Measurements from ENCODE around the gene OR2T6. TPM values are rescaled to one million over a fixed set of nuclear protein-coding genes. Genes with fewer than 3 reads are reported as not detected.
"Not testable (repeated sequence)": the region's sequence is repeated elsewhere in the genome, so short reads cannot be mapped to it uniquely, and the experiment has no call there.

OR2T6 gene
- total RNA-seq, 1 experiment from 2014 or later: not detected

DNA sequence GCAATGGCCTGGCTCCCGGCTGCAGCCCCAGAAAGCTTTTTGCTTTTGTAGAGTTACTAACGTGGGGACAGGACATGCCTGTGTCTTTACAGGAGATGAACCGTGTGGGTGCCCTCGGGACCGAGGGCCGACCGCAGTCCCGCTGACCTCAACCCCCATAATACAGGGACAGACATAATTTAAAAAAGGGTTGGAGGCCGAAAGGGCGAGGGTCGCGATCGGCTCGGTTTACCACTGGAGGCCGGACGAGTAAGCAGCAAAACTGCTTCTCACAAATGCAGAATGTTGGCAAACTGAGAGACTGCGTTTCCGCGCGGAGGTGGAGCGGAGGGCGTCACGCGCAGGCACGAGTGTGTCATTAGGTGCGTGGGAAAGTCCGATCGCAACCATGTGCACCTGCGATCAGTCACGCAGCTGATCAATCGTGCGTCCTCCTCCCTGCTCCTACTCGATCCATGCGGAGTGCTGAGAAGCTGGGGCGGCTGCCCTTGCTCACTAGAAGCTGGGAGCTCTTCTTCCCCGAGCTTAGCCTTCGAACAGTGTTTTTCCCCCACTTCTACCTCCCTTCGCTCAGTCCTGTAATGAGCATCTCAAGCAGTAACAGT is 58.4 kb downstream of the OR2T6 start:
- H3K36me3 ChIP-seq (ENCODE audit: insufficient read depth, low read length, poor library complexity, severe bottlenecking); H3K9me3 ChIP-seq (ENCODE audit: low read depth, low read length, poor library complexity, severe bottlenecking); H3K4me3 ChIP-seq (ENCODE audit: low read depth, low read length, poor library complexity, severe bottlenecking); H3K27me3 ChIP-seq (replicated peaks; ENCODE audit: insufficient read depth, low read depth, low read length, poor library complexity); H3K4me1 ChIP-seq (ENCODE audit: insufficient read depth, low read length, poor library complexity, severe bottlenecking); H3K27ac ChIP-seq (ENCODE audit: low read depth, low read length, poor library complexity, severe bottlenecking); BruUV-seq (replicated peaks); DNase-seq (ENCODE audit: low spot score); intact Hi-C loops (cut with micrococcal nuclease; ENCODE audit: unreplicated experiment); POLR2A ChIA-PET (ENCODE audit: low non-redundant PET); CTCF ChIA-PET: not testable (repeated sequence)

DNA sequence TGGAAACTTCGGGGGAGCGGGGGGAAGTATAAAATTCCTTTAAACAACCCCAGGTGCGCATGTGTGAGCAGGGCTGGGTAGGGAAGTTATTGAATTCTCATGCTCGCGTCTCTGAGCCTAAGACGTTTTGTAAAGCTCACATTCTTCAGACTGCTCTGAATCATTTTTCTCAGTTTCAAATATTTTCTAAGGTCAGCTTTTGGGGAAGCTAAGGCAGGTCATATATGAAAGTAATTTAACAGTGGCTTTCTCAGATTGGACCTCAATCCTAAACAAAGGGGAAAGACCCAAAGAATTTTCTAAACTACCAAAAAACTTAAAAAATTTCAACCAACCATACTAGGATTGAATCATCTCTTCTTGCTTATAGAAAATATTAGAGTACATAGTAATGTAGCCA is 59.4 kb downstream of the OR2T6 start:
- H3K36me3 ChIP-seq (ENCODE audit: insufficient read depth, low read length, poor library complexity, severe bottlenecking); H3K9me3 ChIP-seq (ENCODE audit: low read depth, low read length, poor library complexity, severe bottlenecking); H3K27me3 ChIP-seq (replicated peaks; ENCODE audit: insufficient read depth, low read depth, low read length, poor library complexity); BruUV-seq (replicated peaks); H3K4me3 ChIP-seq (ENCODE audit: low read depth, low read length, poor library complexity, severe bottlenecking); H3K4me1 ChIP-seq (ENCODE audit: insufficient read depth, low read length, poor library complexity, severe bottlenecking); CTCF ChIA-PET; POLR2A ChIA-PET (ENCODE audit: low non-redundant PET); DNase-seq (ENCODE audit: low spot score); intact Hi-C loops (cut with micrococcal nuclease; ENCODE audit: unreplicated experiment); H3K27ac ChIP-seq (ENCODE audit: low read depth, low read length, poor library complexity, severe bottlenecking): not testable (repeated sequence)

- H3K36me3 ChIP-seq (ENCODE audit: insufficient read depth, low read length, poor library complexity, severe bottlenecking); H3K4me3 ChIP-seq (ENCODE audit: low read depth, low read length, poor library complexity, severe bottlenecking); BruUV-seq (replicated peaks); H3K9me3 ChIP-seq (ENCODE audit: low read depth, low read length, poor library complexity, severe bottlenecking); intact Hi-C loops (cut with micrococcal nuclease; ENCODE audit: unreplicated experiment); CTCF ChIA-PET; DNase-seq (ENCODE audit: low spot score); H3K27ac ChIP-seq (ENCODE audit: low read depth, low read length, poor library complexity, severe bottlenecking); POLR2A ChIA-PET (ENCODE audit: low non-redundant PET); H3K4me1 ChIP-seq (ENCODE audit: insufficient read depth, low read length, poor library complexity, severe bottlenecking); H3K27me3 ChIP-seq (replicated peaks; ENCODE audit: insufficient read depth, low read depth, low read length, poor library complexity): not testable (repeated sequence)
Measured at GRCh38 chr1:248436303-248436702, 60.8 kb downstream of the OR2T6 start.

DNA sequence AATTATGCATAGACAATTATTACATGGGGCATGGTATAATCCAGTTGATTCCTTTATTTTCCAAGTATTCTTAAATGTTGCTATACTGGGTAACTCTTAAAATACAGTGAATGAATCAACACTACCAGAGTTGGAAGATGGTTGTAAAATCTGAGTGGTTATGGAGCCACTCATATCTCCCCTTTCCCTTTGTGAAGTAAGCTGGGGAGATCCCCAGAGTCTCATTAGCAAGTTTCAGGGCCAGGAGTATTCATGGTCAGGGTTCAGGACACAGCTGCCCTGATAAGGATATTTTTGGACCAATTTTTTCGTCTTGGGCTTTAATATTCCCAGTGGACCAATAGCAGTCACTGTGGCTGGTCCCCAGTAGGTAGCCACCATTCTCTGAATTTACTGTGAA is 63.1 kb downstream of the OR2T6 start:
- CTCF ChIA-PET; H3K27me3 ChIP-seq (replicated peaks; ENCODE audit: insufficient read depth, low read depth, low read length, poor library complexity); DNase-seq (ENCODE audit: low spot score); H3K4me3 ChIP-seq (ENCODE audit: low read depth, low read length, poor library complexity, severe bottlenecking); intact Hi-C loops (cut with micrococcal nuclease; ENCODE audit: unreplicated experiment); H3K9me3 ChIP-seq (ENCODE audit: low read depth, low read length, poor library complexity, severe bottlenecking); BruUV-seq (replicated peaks); H3K4me1 ChIP-seq (ENCODE audit: insufficient read depth, low read length, poor library complexity, severe bottlenecking); POLR2A ChIA-PET (ENCODE audit: low non-redundant PET); H3K27ac ChIP-seq (ENCODE audit: low read depth, low read length, poor library complexity, severe bottlenecking); H3K36me3 ChIP-seq (ENCODE audit: insufficient read depth, low read length, poor library complexity, severe bottlenecking): not testable (repeated sequence)

DNA sequence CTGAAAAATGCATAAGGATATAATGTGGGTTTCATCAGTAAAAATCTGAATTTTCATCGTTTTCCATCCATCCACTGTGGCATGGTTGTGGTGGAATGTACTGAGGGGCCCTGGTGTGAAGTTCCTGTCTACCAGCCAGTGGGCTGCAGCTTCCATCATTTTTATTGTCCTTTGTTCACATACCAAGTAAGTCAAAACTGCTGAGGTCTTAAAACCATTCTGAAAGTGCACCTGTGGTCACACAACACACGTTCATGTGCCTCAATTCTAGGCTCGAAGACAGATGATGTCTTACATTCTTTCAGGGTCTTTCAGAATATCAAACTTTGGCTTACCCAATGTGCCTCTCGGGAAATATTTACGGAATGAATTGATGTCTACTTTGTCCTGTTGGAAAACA is 63.7 kb downstream of the OR2T6 start:
- H3K27ac ChIP-seq (ENCODE audit: low read depth, low read length, poor library complexity, severe bottlenecking); intact Hi-C loops (cut with micrococcal nuclease; ENCODE audit: unreplicated experiment); POLR2A ChIA-PET (ENCODE audit: low non-redundant PET); BruUV-seq (replicated peaks); H3K27me3 ChIP-seq (replicated peaks; ENCODE audit: insufficient read depth, low read depth, low read length, poor library complexity); H3K9me3 ChIP-seq (ENCODE audit: low read depth, low read length, poor library complexity, severe bottlenecking); H3K4me1 ChIP-seq (ENCODE audit: insufficient read depth, low read length, poor library complexity, severe bottlenecking); CTCF ChIA-PET; DNase-seq (ENCODE audit: low spot score); H3K4me3 ChIP-seq (ENCODE audit: low read depth, low read length, poor library complexity, severe bottlenecking); H3K36me3 ChIP-seq (ENCODE audit: insufficient read depth, low read length, poor library complexity, severe bottlenecking): not testable (repeated sequence)

Other genes with a start within 250 kb of the OR2T6 start
- gene OR2M5, start 230.6 kb upstream of the OR2T6 start, total RNA-seq (2021): not detected in 2 replicates
- gene OR2M2, start 200.9 kb upstream of the OR2T6 start, total RNA-seq (2021): not detected in 2 replicates
- gene OR2M3, start 178.5 kb upstream of the OR2T6 start, total RNA-seq (2021): 0.15 and 0.19 TPM in 2 replicates
- gene OR2M4, start 144.3 kb upstream of the OR2T6 start, total RNA-seq (2021): 0.11 and 0.13 TPM in 2 replicates
- gene OR2T33, start 97.8 kb upstream of the OR2T6 start, total RNA-seq (2021): not detected in 2 replicates
- not detected in 2 replicates for gene OR2T12, start 72.3 kb upstream of the OR2T6 start, total RNA-seq (2021)
- gene OR2M7, start 51.2 kb upstream of the OR2T6 start, total RNA-seq (2021): not detected in 2 replicates
- not detected in 2 replicates for gene OR14C36, start 27.0 kb upstream of the OR2T6 start, total RNA-seq (2021)
- gene OR2T4, start 14.1 kb upstream of the OR2T6 start, total RNA-seq (2021): not detected in 2 replicates
- gene OR2T1, start 27.3 kb downstream of the OR2T6 start, total RNA-seq (2021): not detected in 2 replicates
- not detected in 2 replicates for gene OR2T2, start 69.9 kb downstream of the OR2T6 start, total RNA-seq (2021)
- not detected in 2 replicates for gene OR2T3, start 97.6 kb downstream of the OR2T6 start, total RNA-seq (2021)
- not detected in 2 replicates for gene OR2T5, start 112.8 kb downstream of the OR2T6 start, total RNA-seq (2021)
- gene OR2G6, start 132.3 kb downstream of the OR2T6 start, total RNA-seq (2021): not detected in 2 replicates
- not detected in 2 replicates for gene OR2T29, start 187.0 kb downstream of the OR2T6 start, total RNA-seq (2021)
- gene OR2T34, start 199.0 kb downstream of the OR2T6 start, total RNA-seq (2021): not detected in 2 replicates
- not detected in 2 replicates for gene OR2T10, start 222.0 kb downstream of the OR2T6 start, total RNA-seq (2021)